Subcutaneous adipose tissue (tissue), 4 donors: Measurements from ENCODE around the gene CTAG1B. TPM values are rescaled to one million over a fixed set of nuclear protein-coding genes. Genes with fewer than 3 reads are reported as not detected.
"Not testable (repeated sequence)": the region's sequence is repeated elsewhere in the genome, so short reads cannot be mapped to it uniquely, and the experiment has no call there.

Source experiments
- CTCF ChIP-seq: fragments of 450-650 bp; IDR thresholded peaks from one replicate; pipeline ENCODE4 v1.5.1; 2016; ENCODE audit warnings: low read depth, mild to moderate bottlenecking, control low read depth, antibody characterized with exemption, moderate library complexity
- total RNA-seq, 4 donors: library from RNA; depleted of rRNA; stranded (reverse); fragments of >200 nt; gene quantifications; one replicate each; pipeline ENCODE4 v1.1.0, GENCODE V29; 2016

The CTAG1B gene
- total RNA-seq, 4 donors from 2014 or later = not detected

- TF ChIP-seq CTCF = no peak
These were observed 36.7 kb upstream of the CTAG1B start for GRCh38 chrX:154655786-154656185.

- no peak for TF ChIP-seq CTCF
These were observed 36.3 kb upstream of the CTAG1B start for GRCh38 chrX:154655346-154655745.

DNA sequence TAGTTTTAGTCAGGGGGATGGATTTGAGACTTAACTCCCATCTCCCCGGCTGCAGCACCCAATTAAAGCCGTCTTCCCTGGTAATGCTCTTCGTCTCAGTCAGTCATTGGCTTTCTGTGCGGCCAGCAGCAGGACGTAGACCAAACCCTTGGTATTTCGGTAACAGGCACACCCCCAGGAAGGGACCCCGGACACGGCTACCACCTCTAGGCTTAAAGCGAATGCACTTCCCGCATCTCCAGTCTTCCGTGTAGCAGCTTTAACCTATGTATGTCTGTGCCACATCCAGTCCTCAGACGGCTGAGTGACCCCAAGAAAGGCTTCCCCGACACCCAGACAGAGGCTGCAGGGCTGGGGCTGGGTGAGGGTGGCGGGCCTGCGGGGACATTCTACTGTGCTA is 35.8 kb upstream of the CTAG1B start:
- no peak for TF ChIP-seq CTCF

- TF ChIP-seq CTCF = no peak
These were observed 35.3 kb upstream of the CTAG1B start for GRCh38 chrX:154654372-154654771.

- not testable (repeated sequence) for TF ChIP-seq CTCF
These were observed 34.3 kb upstream of the CTAG1B start, which contains the start of gene CTAG2 for GRCh38 chrX:154653413-154653812. Gene CTAG2 (minus strand): TSS chrX:154653579. CDS start chrX:154653515, 64 bp downstream.

DNA sequence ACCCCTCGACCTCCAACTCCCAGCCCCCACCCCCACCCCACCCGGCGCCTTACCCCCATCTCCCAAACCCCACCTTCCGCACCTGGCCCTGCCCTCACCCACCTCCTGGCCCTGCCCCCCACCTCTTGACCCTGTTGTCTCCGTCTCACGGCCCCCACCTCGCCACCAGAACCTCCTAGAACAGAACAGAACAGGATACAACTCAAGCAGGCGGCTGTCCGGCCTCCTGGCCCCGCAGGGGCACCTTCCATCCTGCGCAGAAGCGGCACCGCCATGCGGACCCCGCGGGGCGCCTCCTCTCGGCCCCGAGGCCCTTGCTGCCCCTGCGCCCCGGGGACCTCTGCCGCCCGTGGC is 33.9 kb upstream of the CTAG1B start:
- no peak for TF ChIP-seq CTCF

DNA sequence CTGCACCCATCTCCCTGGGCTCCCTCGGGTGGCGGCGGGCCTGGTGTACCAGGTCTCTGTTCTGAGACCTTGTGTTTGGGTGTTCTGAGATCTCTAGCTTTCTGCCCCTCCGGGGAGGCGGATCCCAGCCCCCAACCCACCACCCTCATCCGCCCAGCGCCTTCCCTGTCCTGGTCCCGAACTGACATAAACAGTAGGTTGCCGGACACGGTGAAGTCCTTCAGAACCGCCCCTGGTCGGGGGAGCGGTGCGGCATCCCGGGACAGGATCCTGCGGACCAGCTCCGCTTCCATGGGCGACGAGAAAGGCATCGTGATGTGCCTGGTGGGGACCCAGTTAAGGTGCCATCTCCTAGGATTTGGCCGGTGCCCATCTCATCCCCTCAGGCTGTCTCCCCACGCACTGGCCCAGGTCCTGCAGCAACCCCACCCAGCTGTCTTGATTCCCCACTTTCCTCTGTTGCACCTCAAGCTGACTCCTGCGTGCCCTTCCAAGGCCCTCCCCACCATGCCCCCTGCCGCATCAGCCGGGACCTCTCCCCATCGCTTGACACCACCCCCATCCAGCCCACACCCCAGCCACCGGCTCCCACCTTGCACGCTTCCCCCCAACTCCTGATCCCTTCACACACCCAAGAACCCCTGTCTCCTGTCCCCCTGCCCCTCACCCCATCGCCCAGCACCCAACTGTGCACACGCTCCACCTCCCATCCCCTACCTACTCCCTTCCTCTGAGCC is 33.4 kb upstream of the CTAG1B start:
- TF ChIP-seq CTCF = no peak
